NT2/D1 (cell line): Measurements from ENCODE around the gene ERN1.

Source experiments
- SUZ12 ChIP-seq: IDR thresholded peaks from 2 replicates; pipeline ENCODE4 v1.6.1; 2011; ENCODE audit not compliant: insufficient read length, insufficient read depth; ENCODE audit errors: extremely low read depth
- YY1 ChIP-seq: IDR thresholded peaks from 2 replicates; pipeline ENCODE4 v1.6.1; 2011; ENCODE audit not compliant: insufficient read length, insufficient read depth

GRCh38 chr17:64163468-64163867 lies 33.5 kb upstream of the ERN1 start:
- no peak for TF ChIP-seq SUZ12
- TF ChIP-seq YY1 = no peak
